SH-SY5Y (cell line): ENCODE data around the gene NRP1.

Experiments
- GATA2 ChIP-seq: IDR thresholded peaks from 2 replicates; pipeline ENCODE4 v1.6.1; 2011; ENCODE audit warnings: mild to moderate bottlenecking, low read depth, low read length
- GATA3 ChIP-seq: IDR thresholded peaks from 2 replicates; pipeline ENCODE4 v1.6.1; 2011; ENCODE audit warnings: low read depth, mild to moderate bottlenecking, low read length, moderate library complexity

DNA sequence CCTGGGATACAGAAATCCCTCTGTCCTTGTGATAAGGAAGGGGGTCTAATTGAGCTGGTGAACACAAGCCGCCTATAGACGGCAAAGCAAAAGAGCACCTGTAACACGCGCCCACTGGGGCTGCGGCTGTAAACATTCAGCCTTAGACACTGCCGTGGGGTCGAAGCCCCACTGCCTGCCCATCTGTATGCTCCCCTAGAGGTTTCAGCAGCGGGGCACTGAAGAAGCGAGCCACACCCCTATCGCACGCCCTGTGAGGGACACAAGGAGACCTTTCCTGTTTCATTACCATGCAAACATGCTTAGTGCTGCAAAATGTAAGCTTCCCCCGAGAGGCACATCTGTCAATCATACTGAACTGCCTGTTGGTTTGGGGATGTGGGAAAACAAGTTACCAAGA lies 82.1 kb downstream of the NRP1 start:
- no peak for TF ChIP-seq GATA2
- no peak for TF ChIP-seq GATA3
